Lower leg skin (tissue), 3 donors: ENCODE results near the gene HNF1A.

ENCODE experiments used
- POLR2A ChIP-seq, 2 donors: fragments of 450-650 bp; IDR thresholded peaks; one replicate each; pipeline ENCODE4 v1.6.1; 2016 to 2017; ENCODE audit warnings: antibody characterized with exemption in 2 of 2, mild to moderate bottlenecking in 1 of 2, moderate library complexity in 1 of 2
- TF ChIP-seq, protein P1 (sequence below), 3 donors: fragments of 450-650 bp; IDR thresholded peaks; one replicate each; pipeline ENCODE4 v1.5.1; 2016; ENCODE audit warnings: antibody characterized with exemption in 3 of 3, mild to moderate bottlenecking in 3 of 3, moderate library complexity in 2 of 3

DNA sequence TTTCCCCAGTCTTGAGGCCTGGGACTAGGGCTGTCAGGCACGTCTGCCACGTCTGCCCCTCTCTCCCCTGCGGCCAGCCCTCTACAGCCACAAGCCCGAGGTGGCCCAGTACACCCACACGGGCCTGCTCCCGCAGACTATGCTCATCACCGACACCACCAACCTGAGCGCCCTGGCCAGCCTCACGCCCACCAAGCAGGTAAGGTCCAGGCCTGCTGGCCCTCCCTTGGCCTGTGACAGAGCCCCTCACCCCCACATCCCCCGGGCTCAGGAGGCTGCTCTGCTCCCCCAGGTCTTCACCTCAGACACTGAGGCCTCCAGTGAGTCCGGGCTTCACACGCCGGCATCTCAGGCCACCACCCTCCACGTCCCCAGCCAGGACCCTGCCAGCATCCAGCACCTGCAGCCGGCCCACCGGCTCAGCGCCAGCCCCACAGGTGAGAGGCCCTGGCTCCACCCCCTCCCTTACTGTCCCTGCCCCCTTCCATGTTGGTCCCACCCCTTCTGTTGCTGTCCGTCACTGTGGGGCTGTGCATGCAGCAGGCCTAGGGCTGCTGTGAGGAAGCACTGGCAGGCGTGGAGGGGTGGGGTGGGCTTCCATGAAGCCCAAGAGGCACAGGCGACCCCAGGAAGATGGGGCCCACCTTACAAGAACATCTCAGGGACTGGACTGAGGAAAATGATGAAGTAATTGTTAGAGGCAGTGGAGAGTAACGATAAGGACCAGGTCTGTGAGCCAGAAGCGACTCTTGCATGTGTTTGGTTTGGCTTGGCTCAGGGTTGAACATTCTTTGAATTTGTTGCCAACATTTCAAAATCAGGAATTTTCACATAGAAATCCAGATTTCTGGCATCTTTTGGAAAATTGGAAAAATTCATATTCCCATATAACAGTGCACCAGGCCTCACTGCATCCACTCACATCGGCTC, 21.1 kb downstream of the HNF1A start:
- TF ChIP-seq, protein P1, sequence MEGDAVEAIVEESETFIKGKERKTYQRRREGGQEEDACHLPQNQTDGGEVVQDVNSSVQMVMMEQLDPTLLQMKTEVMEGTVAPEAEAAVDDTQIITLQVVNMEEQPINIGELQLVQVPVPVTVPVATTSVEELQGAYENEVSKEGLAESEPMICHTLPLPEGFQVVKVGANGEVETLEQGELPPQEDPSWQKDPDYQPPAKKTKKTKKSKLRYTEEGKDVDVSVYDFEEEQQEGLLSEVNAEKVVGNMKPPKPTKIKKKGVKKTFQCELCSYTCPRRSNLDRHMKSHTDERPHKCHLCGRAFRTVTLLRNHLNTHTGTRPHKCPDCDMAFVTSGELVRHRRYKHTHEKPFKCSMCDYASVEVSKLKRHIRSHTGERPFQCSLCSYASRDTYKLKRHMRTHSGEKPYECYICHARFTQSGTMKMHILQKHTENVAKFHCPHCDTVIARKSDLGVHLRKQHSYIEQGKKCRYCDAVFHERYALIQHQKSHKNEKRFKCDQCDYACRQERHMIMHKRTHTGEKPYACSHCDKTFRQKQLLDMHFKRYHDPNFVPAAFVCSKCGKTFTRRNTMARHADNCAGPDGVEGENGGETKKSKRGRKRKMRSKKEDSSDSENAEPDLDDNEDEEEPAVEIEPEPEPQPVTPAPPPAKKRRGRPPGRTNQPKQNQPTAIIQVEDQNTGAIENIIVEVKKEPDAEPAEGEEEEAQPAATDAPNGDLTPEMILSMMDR (IDR thresholded peaks at IDR 0.05), result no peak
- no peak for TF ChIP-seq POLR2A (IDR thresholded peaks at IDR 0.05)
